Esophagus (tissue), 2 donors: ENCODE measurements around the gene CCDC57. TPM values are rescaled to one million over a fixed set of nuclear protein-coding genes. Genes with fewer than 3 reads are reported as not detected.

Source experiments
- H3K27ac ChIP-seq, 2 donors: one replicate each; pipeline ENCODE4 v1.5.1; 2013; ENCODE audit warnings: low read depth in 2 of 2, mild to moderate bottlenecking in 2 of 2, inconsistent platforms in 1 of 2, low read length in 1 of 2, moderate library complexity in 1 of 2
- H3K27me3 ChIP-seq, 2 donors: one replicate each; pipeline ENCODE4 v1.6.1; 2013; ENCODE audit warnings: low read length in 2 of 2, control low read depth in 1 of 2, mild to moderate bottlenecking in 1 of 2; ENCODE audit not compliant: insufficient read depth in 2 of 2, control insufficient read depth in 1 of 2
- H3K36me3 ChIP-seq, 2 donors: one replicate each; pipeline ENCODE4 v1.6.1; 2013; ENCODE audit warnings: low read length in 1 of 2; ENCODE audit not compliant: control insufficient read depth in 2 of 2, insufficient read depth in 2 of 2
- H3K4me1 ChIP-seq, 2 donors: one replicate each; pipeline ENCODE4 v1.6.1; 2013; ENCODE audit warnings: low read length in 1 of 2; ENCODE audit not compliant: control insufficient read depth in 2 of 2, insufficient read depth in 2 of 2
- H3K4me3 ChIP-seq, 2 donors: one replicate each; pipeline ENCODE4 v1.5.1; 2013; ENCODE audit warnings: low read length in 2 of 2, mild to moderate bottlenecking in 2 of 2, low read depth in 1 of 2, moderate library complexity in 1 of 2
- H3K9me3 ChIP-seq, 2 donors: one replicate each; pipeline ENCODE4 v1.6.1; 2013; ENCODE audit warnings: mild to moderate bottlenecking in 2 of 2, low read depth in 1 of 2, low read length in 1 of 2, moderate library complexity in 1 of 2; ENCODE audit not compliant: control insufficient read depth in 2 of 2, insufficient read depth in 1 of 2
- WGBS, 2 donors: extraction: QIAGEN DNeasy Blood & Tissue Kit; methylation state at CpG; one replicate each; pipeline ENCODE4 v1.1.7; 2013; 5-methylcytosine and 5-hydroxymethylcytosine counted together
- polyA plus RNA-seq, 2 donors: library from polyadenylated mRNA; stranded (reverse); fragments of 200-250 nt; gene quantifications; one replicate each; pipeline ENCODE4 v1.2.3, GENCODE V29; 2013
- donor health status: healthy with polysubstance abuse.
- donor health status: Bipolar disorder and iron deficiency.

The CCDC57 gene
- polyA plus RNA-seq, 2 donors, result 16.3 to 33.7 TPM

DNA sequence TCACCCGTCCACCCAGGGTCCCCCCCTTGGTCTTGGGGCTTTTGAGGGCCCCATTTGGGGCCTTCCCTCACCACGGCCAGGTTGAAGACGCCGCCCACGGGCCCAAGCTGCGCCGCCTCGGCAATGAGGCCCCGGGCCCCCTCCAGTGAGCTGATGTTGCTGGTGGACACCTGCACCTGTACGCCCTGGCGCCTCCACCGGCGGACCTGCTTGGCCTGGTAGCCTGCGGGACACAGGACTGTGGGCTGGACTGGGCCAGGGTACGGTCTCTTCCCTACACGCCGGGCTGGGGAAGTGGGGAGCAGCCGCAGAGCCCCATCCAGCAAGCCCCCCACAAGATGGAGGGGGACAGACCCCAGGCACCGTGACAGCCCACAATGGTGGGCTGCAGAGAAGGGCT is 130.2 kb downstream of the CCDC57 start:
- Histone ChIP-seq H3K4me3 (no peak overlapping the region), H3K36me3 (peaks cover 36 to 86% of the 10 kb centered on the region in 2 donors), H3K27me3 (no peaks in the 10 kb centered on the region), H3K4me1 (no peaks in the 10 kb centered on the region), H3K27ac (no peak overlapping the region), H3K9me3 (no peaks in the 10 kb centered on the region)
- WGBS, 2 donors, result 91 to 92% methylated on average over 19 of the region's 19 CpGs

DNA sequence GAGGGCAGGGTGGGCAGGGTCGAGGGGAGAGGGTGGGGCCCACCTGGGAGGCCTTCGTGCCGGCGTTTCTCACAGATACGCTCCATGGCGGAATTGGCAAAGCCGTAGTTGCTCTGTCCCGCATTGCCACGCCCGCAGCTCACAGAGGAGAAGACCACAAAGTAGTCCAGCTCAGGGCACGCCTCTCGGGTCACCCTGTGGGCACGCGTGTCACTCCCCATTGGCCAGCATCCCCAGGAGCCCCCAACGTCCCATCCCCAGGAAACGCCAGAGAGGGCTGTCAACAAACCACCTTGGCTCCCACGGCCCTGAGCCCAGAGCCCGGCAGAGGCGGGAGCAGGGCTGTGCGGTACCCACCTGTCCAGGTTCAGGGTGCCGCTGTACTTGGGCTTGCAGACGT is 130.7 kb downstream of the CCDC57 start:
- no peaks in the 10 kb centered on the region for H3K4me1 ChIP-seq
- no peak overlapping the region for H3K4me3 ChIP-seq
- H3K27me3 ChIP-seq, result no peaks in the 10 kb centered on the region
- no peak overlapping the region for H3K27ac ChIP-seq
- peaks cover 31 to 81% of the 10 kb centered on the region in 2 donors for H3K36me3 ChIP-seq
- 88 to 94% methylated on average over 20 to 22 of the region's 22 CpGs for WGBS, 2 donors
- no peaks in the 10 kb centered on the region for H3K9me3 ChIP-seq

DNA sequence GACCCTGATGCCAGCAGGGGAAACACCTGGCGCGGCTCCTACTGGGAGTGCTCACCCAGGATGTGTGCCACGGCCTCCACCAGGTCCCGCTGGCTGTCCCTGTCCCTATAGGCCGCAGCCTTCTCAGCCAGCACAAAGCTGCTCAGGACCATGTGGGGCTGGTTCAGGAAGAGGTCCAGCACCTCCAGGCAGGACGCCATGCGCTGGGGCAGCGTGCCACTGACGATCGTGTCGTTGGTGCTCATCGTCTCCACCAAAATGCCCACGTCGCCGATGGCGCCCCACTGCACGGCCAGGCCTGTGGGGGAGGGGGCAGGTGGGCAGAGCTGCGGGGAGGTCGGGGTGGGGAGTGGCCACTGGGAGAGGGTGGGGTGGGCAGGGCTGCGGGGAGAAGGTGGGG is 131.1 kb downstream of the CCDC57 start:
- Histone ChIP-seq H3K36me3 (peaks cover 27 to 77% of the 10 kb centered on the region in 2 donors), H3K4me1 (no peaks in the 10 kb centered on the region), H3K4me3 (no peak overlapping the region), H3K27ac (no peak overlapping the region), H3K27me3 (no peaks in the 10 kb centered on the region), H3K9me3 (no peaks in the 10 kb centered on the region)
- 90 to 96% methylated on average over 14 to 20 of the region's 20 CpGs for WGBS, 2 donors

GRCh38 chr17:82080789-82081464 is 131.7 kb downstream of the CCDC57 start:
- H3K27ac ChIP-seq, result no peak overlapping the region
- 93% methylated on average over 43 to 44 of the region's 44 CpGs for WGBS, 2 donors
- H3K4me1 ChIP-seq, result no peaks in the 10 kb centered on the region
- peaks cover 24 to 71% of the 10 kb centered on the region in 2 donors for H3K36me3 ChIP-seq
- no peaks in the 10 kb centered on the region for H3K9me3 ChIP-seq
- H3K27me3 ChIP-seq, result no peaks in the 10 kb centered on the region
- no peak overlapping the region for H3K4me3 ChIP-seq

DNA sequence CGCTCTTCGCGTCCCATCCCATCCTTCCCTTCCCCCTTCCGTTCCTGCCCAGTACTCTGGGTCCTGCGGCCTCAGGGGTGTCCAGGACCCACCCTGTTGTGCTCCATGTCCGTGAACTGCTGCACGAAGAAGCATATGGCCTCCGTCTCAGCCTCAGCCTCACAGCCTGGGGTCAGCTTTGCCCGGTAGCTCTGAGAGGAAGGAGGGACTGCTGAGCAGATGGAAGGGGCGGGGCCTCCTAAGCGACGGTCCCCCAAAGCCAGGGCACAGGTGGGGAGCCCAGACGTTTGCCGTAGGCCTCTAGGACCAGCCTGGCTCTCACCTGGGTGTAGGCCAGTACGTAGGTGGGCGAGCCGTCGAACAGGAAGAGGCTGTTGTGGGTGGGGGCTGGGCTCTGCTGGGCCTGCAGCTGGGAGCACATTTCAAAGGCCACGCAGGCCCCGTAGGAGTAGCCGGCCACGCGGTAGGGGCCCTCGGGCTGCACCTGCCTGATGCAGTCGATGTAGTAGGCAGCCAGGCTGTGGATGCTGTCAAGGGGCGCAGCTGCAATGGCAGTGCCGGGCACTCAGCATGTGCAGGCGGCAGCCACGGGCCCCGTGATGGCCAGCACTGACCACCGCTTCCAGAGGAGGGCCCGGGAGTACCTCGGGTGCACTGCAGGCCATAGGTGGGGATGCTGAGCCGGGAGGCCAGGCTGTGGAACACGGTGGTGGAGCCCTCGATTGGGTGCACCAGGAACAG is 132.4 kb downstream of the CCDC57 start:
- H3K4me1 ChIP-seq, result no peaks in the 10 kb centered on the region
- no peak overlapping the region for H3K27ac ChIP-seq
- peaks cover 21 to 63% of the 10 kb centered on the region in 2 donors for H3K36me3 ChIP-seq
- WGBS, 2 donors, result 89 to 91% methylated on average over 36 of the region's 36 CpGs
- H3K27me3 ChIP-seq, result no peaks in the 10 kb centered on the region
- H3K9me3 ChIP-seq, result no peaks in the 10 kb centered on the region
- no peak overlapping the region for H3K4me3 ChIP-seq

DNA sequence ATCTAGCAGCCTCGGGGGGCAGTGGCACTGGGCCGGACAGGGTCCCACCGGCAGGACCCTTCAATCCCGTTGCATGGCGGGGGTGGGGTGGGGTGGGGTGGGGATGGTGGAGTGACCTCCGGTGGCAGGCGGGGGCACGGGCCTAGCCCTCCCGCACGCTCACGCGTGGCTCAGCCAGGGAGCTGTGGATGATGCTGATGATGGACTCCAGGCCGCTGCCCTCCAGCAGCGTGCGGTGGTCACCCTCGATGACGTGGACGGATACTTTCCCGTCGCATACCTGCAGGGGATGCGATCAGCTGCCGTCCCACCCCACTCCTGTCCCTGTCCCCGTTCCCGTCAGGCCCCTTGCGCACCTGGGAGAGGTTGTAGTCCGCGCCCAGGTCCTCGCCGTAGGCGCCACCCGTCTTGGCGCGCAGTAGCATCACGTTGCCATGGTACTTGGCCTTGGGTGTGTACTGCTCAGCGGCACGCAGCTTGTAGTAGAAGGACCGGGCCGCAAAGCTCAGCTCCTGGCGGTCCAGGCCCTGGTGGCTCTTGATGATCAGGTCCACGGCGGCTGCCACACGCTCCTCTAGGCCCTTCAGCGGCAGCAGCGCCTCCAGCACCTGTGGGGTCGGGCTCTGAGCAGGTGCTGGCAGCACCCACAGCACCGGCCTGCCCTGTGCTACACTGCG is 133.5 kb downstream of the CCDC57 start:
- Histone ChIP-seq H3K4me1 (no peaks in the 10 kb centered on the region), H3K27me3 (no peaks in the 10 kb centered on the region), H3K4me3 (no peak overlapping the region), H3K27ac (no peak overlapping the region), H3K36me3 (peaks cover 20 to 53% of the 10 kb centered on the region in 2 donors), H3K9me3 (no peaks in the 10 kb centered on the region)
- WGBS, 2 donors, result 91 to 95% methylated on average over 46 to 47 of the region's 47 CpGs

DNA sequence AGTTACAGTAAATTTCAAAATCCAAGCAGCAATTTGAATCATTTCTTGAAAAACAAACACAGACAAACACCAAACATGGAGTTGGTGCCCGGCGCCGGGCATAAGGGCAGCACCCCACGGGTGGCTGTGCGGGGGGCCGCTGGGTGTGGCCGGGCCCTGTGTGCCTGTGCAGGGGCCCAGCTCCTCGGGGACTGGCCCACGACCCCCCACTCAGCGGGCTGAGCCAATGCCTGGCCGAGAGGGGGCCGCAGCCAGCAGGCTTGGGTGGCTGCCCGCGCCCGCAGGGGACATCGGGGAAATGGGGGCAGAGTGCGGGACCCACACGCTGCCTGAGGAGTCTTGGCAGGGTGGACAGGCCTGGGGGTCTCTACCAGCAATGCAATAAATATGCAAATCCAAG is 134.2 kb downstream of the CCDC57 start:
- Histone ChIP-seq H3K9me3 (no peaks in the 10 kb centered on the region), H3K36me3 (peaks cover 18 to 46% of the 10 kb centered on the region in 2 donors), H3K27me3 (no peaks in the 10 kb centered on the region), H3K27ac (no peak overlapping the region), H3K4me1 (no peaks in the 10 kb centered on the region), H3K4me3 (no peak overlapping the region)
- 91 to 97% methylated on average over 17 to 18 of the region's 18 CpGs for WGBS, 2 donors

- H3K9me3 ChIP-seq, result no peaks in the 10 kb centered on the region
- H3K36me3 ChIP-seq, result peaks cover 15 to 39% of the 10 kb centered on the region in 2 donors
- no peaks in the 10 kb centered on the region for H3K27me3 ChIP-seq
- H3K4me1 ChIP-seq, result no peaks in the 10 kb centered on the region
- 64 to 66% methylated on average over 27 to 28 of the region's 28 CpGs for WGBS, 2 donors
- H3K4me3 ChIP-seq, result no peak overlapping the region
- H3K27ac ChIP-seq, result no peak overlapping the region
Observed at GRCh38 chr17:82077617-82078358, 134.9 kb downstream of the CCDC57 start.
